Smooth muscle cell (in vitro differentiated cells): ENCODE data around the gene ATR. TPM values are rescaled to one million over a fixed set of nuclear protein-coding genes. Genes with fewer than 3 reads are reported as not detected.

ENCODE experiments used
- DNase-seq: peaks from one replicate; lab custom pipeline; 2025; ENCODE audit not compliant: unreplicated experiment; lab: John Stamatoyannopoulos, UW
- H2AFZ ChIP-seq: fragments of 200-600 bp; sonication (generic); 2 replicates; pipeline ENCODE4 v1.6.0; 2016; ENCODE audit warnings: antibody characterized with exemption, low read depth, mild to moderate bottlenecking
- H3F3A ChIP-seq: fragments of 200-600 bp; sonication (generic); 2 replicates; pipeline ENCODE4 v1.6.0; 2017; ENCODE audit warnings: antibody characterized with exemption, low read depth
- H3K27ac ChIP-seq: fragments of 200-600 bp; sonication (generic); 2 replicates; pipeline ENCODE4 v1.5.1; 2016; ENCODE audit warnings: low read depth, mild to moderate bottlenecking
- H3K27me3 ChIP-seq: fragments of 200-600 bp; sonication (generic); 2 replicates; pipeline ENCODE4 v1.6.1; 2016; ENCODE audit warnings: low read depth, mild to moderate bottlenecking
- H3K36me3 ChIP-seq: fragments of 200-600 bp; sonication (generic); 2 replicates; pipeline ENCODE4 v1.5.1; 2016; ENCODE audit warnings: low read depth
- H3K4me1 ChIP-seq: fragments of 200-600 bp; sonication (generic); 2 replicates; pipeline ENCODE4 v1.5.1; 2016; ENCODE audit warnings: low read depth
- H3K4me2 ChIP-seq: fragments of 200-600 bp; sonication (generic); 2 replicates; pipeline ENCODE4 v1.6.0; 2016; ENCODE audit warnings: mild to moderate bottlenecking
- H3K4me3 ChIP-seq: fragments of 200-600 bp; sonication (generic); 2 replicates; pipeline ENCODE4 v1.5.1; 2016; ENCODE audit warnings: mild to moderate bottlenecking
- H3K79me2 ChIP-seq: fragments of 200-600 bp; sonication (generic); 2 replicates; pipeline ENCODE4 v1.6.0; 2016; ENCODE audit warnings: low read depth, mild to moderate bottlenecking
- H3K9ac ChIP-seq: fragments of 200-600 bp; sonication (generic); 2 replicates; pipeline ENCODE4 v1.6.0; 2016; ENCODE audit warnings: low read depth
- H3K9me3 ChIP-seq: fragments of 200-600 bp; sonication (generic); replicated peaks from 2 replicates; pipeline ENCODE4 v1.5.1; 2016; ENCODE audit warnings: low read depth
- H4K20me1 ChIP-seq: fragments of 200-600 bp; sonication (generic); 2 replicates; pipeline ENCODE4 v1.6.0; 2016; ENCODE audit warnings: low read depth
- CTCF ChIP-seq: fragments of 200-600 bp; sonication (generic); IDR thresholded peaks from 2 replicates; pipeline ENCODE4 v1.5.1; 2017; ENCODE audit warnings: borderline replicate concordance, mild to moderate bottlenecking, antibody characterized with exemption; ENCODE audit not compliant: insufficient read depth, poor library complexity, severe bottlenecking
- WGBS: methylation state at CpG from one replicate; pipeline ENCODE4 v1.1.7; 2016; ENCODE audit warnings: low lambda C conversion rate; 5-methylcytosine and 5-hydroxymethylcytosine counted together
- polyA plus RNA-seq: library from polyadenylated mRNA; unstranded; fragments of >200 nt; fragmentation: Nextera tagmentation; extraction: Ambion mirVana; gene quantifications from 2 replicates; pipeline ENCODE4 v1.2.1, GENCODE V29; 2016
- total RNA-seq: library from RNA; depleted of rRNA; stranded (reverse); fragments of >200 nt; gene quantifications from 2 replicates; pipeline ENCODE4 v1.2.3, GENCODE V29; 2014

Gene ATR
- total and polyA plus RNA-seq, 2 experiments from 2014 or later: 8.8 to 22.5 TPM

- Histone ChIP-seq H3K36me3 (peaks cover 8% of the 10 kb centered on the region), H3K9me3 (no peaks in the 10 kb centered on the region), H3K79me2 (no peaks in the 10 kb centered on the region), H3K9ac (no peak overlapping the region), H3K27me3 (no peaks in the 10 kb centered on the region), H3K27ac (no peak overlapping the region), H3K4me3 (no peak overlapping the region), H2AFZ (no peak overlapping the region), H3K4me1 (no peaks in the 10 kb centered on the region), H4K20me1 (no peaks in the 10 kb centered on the region), H3K4me2 (no peak overlapping the region), H3F3A (no peaks in the 10 kb centered on the region)
- no peak for DNase-seq
- 79% methylated on average over 2 of the region's 2 CpGs for WGBS
- TF ChIP-seq CTCF: no peak
Measured at GRCh38 chr3:142498397-142499180, 79.9 kb downstream of the ATR start.

GRCh38 chr3:142497729-142498128 lies 80.8 kb downstream of the ATR start:
- no peaks in the 10 kb centered on the region for H3K4me1 ChIP-seq
- no peak overlapping the region for H3K9ac ChIP-seq
- no peaks in the 10 kb centered on the region for H3K79me2 ChIP-seq
- H4K20me1 ChIP-seq: no peaks in the 10 kb centered on the region
- TF ChIP-seq CTCF: no peak
- peaks cover 11% of the 10 kb centered on the region for H3K36me3 ChIP-seq
- H3F3A ChIP-seq: no peaks in the 10 kb centered on the region
- 100% methylated on average over 1 of the region's 1 CpG for WGBS
- no peak overlapping the region for H3K4me2 ChIP-seq
- H3K27me3 ChIP-seq: no peaks in the 10 kb centered on the region
- no peak for DNase-seq
- H3K9me3 ChIP-seq: no peaks in the 10 kb centered on the region
- H3K4me3 ChIP-seq: no peak overlapping the region
- H2AFZ ChIP-seq: no peak overlapping the region
- H3K27ac ChIP-seq: no peak overlapping the region

GRCh38 chr3:142495103-142495502 lies 83.4 kb downstream of the ATR start:
- 96% methylated on average over 3 of the region's 3 CpGs for WGBS
- Histone ChIP-seq H3K36me3 (peaks cover 22% of the 10 kb centered on the region), H3K4me3 (no peak overlapping the region), H3K9ac (no peak overlapping the region), H4K20me1 (no peaks in the 10 kb centered on the region), H2AFZ (no peak overlapping the region), H3K27ac (no peak overlapping the region), H3K9me3 (no peaks in the 10 kb centered on the region), H3K79me2 (no peaks in the 10 kb centered on the region), H3K4me2 (no peak overlapping the region), H3F3A (no peaks in the 10 kb centered on the region), H3K27me3 (no peaks in the 10 kb centered on the region), H3K4me1 (no peaks in the 10 kb centered on the region)
- DNase-seq: no peak
- TF ChIP-seq CTCF: no peak

GRCh38 chr3:142492184-142492583 lies 86.3 kb downstream of the ATR start:
- Histone ChIP-seq H3F3A (no peaks in the 10 kb centered on the region), H3K4me2 (no peak overlapping the region), H3K4me3 (no peak overlapping the region), H4K20me1 (no peaks in the 10 kb centered on the region), H3K79me2 (no peaks in the 10 kb centered on the region), H3K27ac (no peak overlapping the region), H3K9me3 (no peaks in the 10 kb centered on the region), H2AFZ (no peak overlapping the region), H3K9ac (no peak overlapping the region), H3K4me1 (no peaks in the 10 kb centered on the region), H3K36me3 (peaks cover 22% of the 10 kb centered on the region), H3K27me3 (no peaks in the 10 kb centered on the region)
- no peak for TF ChIP-seq CTCF
- no peak for DNase-seq
- WGBS: 98% methylated on average over 2 of the region's 2 CpGs
